H9 (cell line): ENCODE data around the gene NHLH1. TPM values are rescaled to one million over a fixed set of nuclear protein-coding genes. Genes with fewer than 3 reads are reported as not detected.

ENCODE experiments used
- DNase-seq: peaks from one replicate; pipeline ENCODE4 v3.0.0-alpha.2; 2017
- H2AFZ ChIP-seq: one replicate; pipeline ENCODE4 v1.6.1; 2013; ENCODE audit warnings: mild to moderate bottlenecking, low read length, control low read depth, moderate library complexity
- H2AK5ac ChIP-seq: 2 replicates; pipeline ENCODE4 v1.6.1; 2013; ENCODE audit warnings: low read length, control low read depth, mixed read lengths; ENCODE audit not compliant: insufficient read length
- H2BK120ac ChIP-seq: one replicate; pipeline ENCODE4 v1.6.1; 2013; ENCODE audit warnings: low read depth, mild to moderate bottlenecking, low read length, control low read depth, inconsistent platforms; ENCODE audit not compliant: poor library complexity, severe bottlenecking
- H2BK12ac ChIP-seq: 2 replicates; pipeline ENCODE4 v1.6.1; 2013; ENCODE audit warnings: low read length, control low read depth, mixed read lengths, low read depth; ENCODE audit not compliant: insufficient read length
- H2BK15ac ChIP-seq: 2 replicates; pipeline ENCODE4 v1.6.1; 2013; ENCODE audit warnings: low read depth, low read length, control low read depth
- H2BK20ac ChIP-seq: one replicate; pipeline ENCODE4 v1.6.1; 2013; ENCODE audit warnings: low read depth, mild to moderate bottlenecking, low read length, control low read depth, inconsistent platforms; ENCODE audit not compliant: poor library complexity, severe bottlenecking
- H2BK5ac ChIP-seq: 2 replicates; pipeline ENCODE4 v1.6.1; 2013; ENCODE audit warnings: low read length, control low read depth, mixed read lengths; ENCODE audit not compliant: insufficient read length
- H3K14ac ChIP-seq: 2 replicates; pipeline ENCODE4 v1.6.1; 2013; ENCODE audit warnings: low read length, control low read depth; ENCODE audit not compliant: insufficient read depth
- H3K18ac ChIP-seq: 2 replicates; pipeline ENCODE4 v1.6.1; 2013; ENCODE audit warnings: low read depth, mild to moderate bottlenecking, mixed read lengths, low read length, control low read depth; ENCODE audit not compliant: insufficient read length
- H3K23ac ChIP-seq: 2 replicates; pipeline ENCODE4 v1.6.1; 2013; ENCODE audit warnings: low read length, control low read depth, mixed read lengths, low read depth; ENCODE audit not compliant: insufficient read length
- H3K23me2 ChIP-seq: 2 replicates; pipeline ENCODE4 v1.6.1; 2013; ENCODE audit warnings: low read depth, mild to moderate bottlenecking, mixed read lengths, low read length, control low read depth; ENCODE audit not compliant: insufficient read length, poor library complexity, severe bottlenecking
- H3K27ac ChIP-seq: 2 replicates; pipeline ENCODE4 v1.5.1; 2013; ENCODE audit warnings: low read length, control low read depth, mixed read lengths, low read depth; ENCODE audit not compliant: insufficient read length
- H3K27me3 ChIP-seq: 2 replicates; pipeline ENCODE4 v1.6.1; 2013; ENCODE audit warnings: low read length, control low read depth, inconsistent platforms; ENCODE audit not compliant: insufficient read depth
- H3K4ac ChIP-seq: 2 replicates; pipeline ENCODE4 v1.6.1; 2013; ENCODE audit warnings: low read depth, mild to moderate bottlenecking, control low read depth, inconsistent platforms, low read length, moderate library complexity
- H3K4me1 ChIP-seq: 2 replicates; pipeline ENCODE4 v1.6.1; 2013; ENCODE audit warnings: low read length, control low read depth, inconsistent platforms; ENCODE audit not compliant: insufficient read depth
- H3K4me2 ChIP-seq: 2 replicates; pipeline ENCODE4 v1.6.1; 2013; ENCODE audit warnings: low read length, control low read depth, mixed read lengths; ENCODE audit not compliant: insufficient read length, insufficient read depth
- H3K56ac ChIP-seq: 2 replicates; pipeline ENCODE4 v1.6.1; 2013; ENCODE audit warnings: low read depth, mild to moderate bottlenecking, mixed read lengths, low read length, control low read depth; ENCODE audit not compliant: insufficient read length
- H3K79me1 ChIP-seq: 2 replicates; pipeline ENCODE4 v1.6.1; 2013; ENCODE audit warnings: low read depth, mild to moderate bottlenecking, moderate library complexity, low read length, control low read depth, inconsistent platforms; ENCODE audit not compliant: insufficient read depth, poor library complexity, severe bottlenecking
- H3K79me2 ChIP-seq: 2 replicates; pipeline ENCODE4 v1.6.1; 2013; ENCODE audit warnings: low read length, control low read depth, inconsistent platforms; ENCODE audit not compliant: insufficient read depth
- H3K9ac ChIP-seq: 2 replicates; pipeline ENCODE4 v1.6.1; 2013; ENCODE audit warnings: low read length, control low read depth, mixed read lengths; ENCODE audit not compliant: insufficient read length; ENCODE audit errors: extremely low read depth
- H3K9me3 ChIP-seq: one replicate; pipeline ENCODE4 v1.6.1; 2013; ENCODE audit warnings: low read depth, low read length, inconsistent platforms; ENCODE audit not compliant: control insufficient read depth
- H3T11ph ChIP-seq: one replicate; pipeline ENCODE4 v1.6.1; 2013; ENCODE audit warnings: mild to moderate bottlenecking, low read length, control low read depth, inconsistent platforms
- H4K20me1 ChIP-seq: one replicate; pipeline ENCODE4 v1.6.1; 2013; ENCODE audit not compliant: control insufficient read depth, insufficient read length, insufficient read depth
- H4K5ac ChIP-seq: 2 replicates; pipeline ENCODE4 v1.6.1; 2013; ENCODE audit warnings: low read depth, mild to moderate bottlenecking, mixed read lengths, low read length, control low read depth; ENCODE audit not compliant: insufficient read length
- H4K8ac ChIP-seq: replicated peaks from 2 replicates; pipeline ENCODE4 v1.6.1; 2013; ENCODE audit warnings: low read length, control low read depth, mixed read lengths, low read depth; ENCODE audit not compliant: insufficient read length
- H4K91ac ChIP-seq: 2 replicates; pipeline ENCODE4 v1.6.1; 2013; ENCODE audit warnings: low read depth, mild to moderate bottlenecking, moderate library complexity, mixed read lengths, low read length, control low read depth; ENCODE audit not compliant: insufficient read length
- H3K27ac Mint-ChIP-seq, 3 experiments: 2 replicates in 2 of 3; 3 replicates in 1 of 3; pipeline ENCODE4 v1.8.0; 2020 to 2021; ENCODE audit warnings: mixed read lengths in 3 of 3, mild to moderate bottlenecking in 1 of 3, moderate library complexity in 1 of 3
- H3K27me3 Mint-ChIP-seq: 2 replicates; pipeline ENCODE4 v1.8.0; 2021; ENCODE audit warnings: low read depth, mild to moderate bottlenecking, moderate library complexity, mixed read lengths
- H3K36me3 Mint-ChIP-seq, 3 experiments: 2 replicates in 2 of 3; 3 replicates in 1 of 3; pipeline ENCODE4 v1.8.0; 2020 to 2021; ENCODE audit warnings: low read depth in 3 of 3, mixed read lengths in 3 of 3; ENCODE audit not compliant: insufficient read depth in 1 of 3
- H3K4me1 Mint-ChIP-seq, 2 experiments: 2 replicates each; pipeline ENCODE4 v1.8.0; 2020; ENCODE audit warnings: mixed read lengths in 2 of 2
- H3K4me3 Mint-ChIP-seq, 2 experiments: 2 replicates in 1 of 2; 3 replicates in 1 of 2; pipeline ENCODE4 v1.8.0; 2020 to 2021; ENCODE audit warnings: mild to moderate bottlenecking in 2 of 2, mixed read lengths in 2 of 2, moderate library complexity in 1 of 2
- H3K9me3 Mint-ChIP-seq, 2 experiments: 2 replicates in 1 of 2; 3 replicates in 1 of 2; pipeline ENCODE4 v1.8.0; 2020; ENCODE audit warnings: mild to moderate bottlenecking in 2 of 2, mixed read lengths in 2 of 2, moderate library complexity in 1 of 2
- CTCF ChIP-seq: fragments of 200-600 bp; sonication (generic); conservative IDR thresholded peaks from 3 replicates; pipeline ENCODE4 v1.8.0; 2021; ENCODE audit warnings: antibody characterized with exemption, mild to moderate bottlenecking
- WGBS: extraction: QIAGEN DNeasy Blood & Tissue Kit; methylation state at CpG from one replicate; pipeline ENCODE4 v1.1.7; 2013; ENCODE audit warnings: missing lambda C conversion rate, low lambda C conversion rate, mixed read lengths; ENCODE audit not compliant: insufficient read length; ENCODE audit errors: extremely low coverage; 5-methylcytosine and 5-hydroxymethylcytosine counted together
- total RNA-seq: library from RNA; stranded (reverse); gene quantifications from 2 replicates; pipeline ENCODE4 v1.2.1, GENCODE V29; 2021

Gene NHLH1
- total RNA-seq, 1 experiment from 2014 or later, result 1.5 TPM

GRCh38 chr1:160352555-160352954, 14.3 kb upstream of the NHLH1 start:
- no peak overlapping the region for H3K18ac ChIP-seq
- no peak overlapping the region for H3T11ph ChIP-seq
- no peak overlapping the region for H2BK15ac ChIP-seq
- no peak overlapping the region for H3K56ac ChIP-seq
- no peak for DNase-seq
- TF ChIP-seq CTCF, result no peak
- H4K5ac ChIP-seq, result no peak overlapping the region
- H3K4ac ChIP-seq, result no peak overlapping the region
- H3K79me1 ChIP-seq, result no peaks in the 10 kb centered on the region
- Mint-ChIP-seq H3K4me3 (no peak overlapping the region), H3K9me3 (no peaks in the 10 kb centered on the region), H3K27ac (no peak overlapping the region), H3K4me1 (peaks cover 0 to 3% of the 10 kb centered on the region in 2 experiments; a peak in 2 of 4 replicates), H3K36me3 (peaks cover 45 to 97% (median 80%) of the 10 kb centered on the region in 3 experiments), H3K27me3 (no peaks in the 10 kb centered on the region)
- no peaks in the 10 kb centered on the region for H3K23me2 ChIP-seq
- H4K91ac ChIP-seq, result no peak overlapping the region
- H2BK12ac ChIP-seq, result no peak overlapping the region
- H3K9me3 ChIP-seq, result no peaks in the 10 kb centered on the region
- no peak overlapping the region for H3K9ac ChIP-seq
- no peaks in the 10 kb centered on the region for H3K27me3 ChIP-seq
- no peak overlapping the region for H3K4me2 ChIP-seq
- H2AK5ac ChIP-seq, result no peak overlapping the region
- H3K27ac ChIP-seq, result no peak overlapping the region
- no CpG with 5 or more reads among the region's 8 CpGs for WGBS
- peaks cover 2% of the 10 kb centered on the region for H4K20me1 ChIP-seq
- no peak overlapping the region for H3K14ac ChIP-seq
- H3K79me2 ChIP-seq, result no peaks in the 10 kb centered on the region
- no peak overlapping the region for H4K8ac ChIP-seq
- H3K23ac ChIP-seq, result no peak overlapping the region
- H2BK120ac ChIP-seq, result no peak overlapping the region
- no peaks in the 10 kb centered on the region for H3K4me1 ChIP-seq
- H2BK20ac ChIP-seq, result no peak overlapping the region
- H2BK5ac ChIP-seq, result no peak overlapping the region
- H2AFZ ChIP-seq, result no peak overlapping the region
